OCI-LY1 (cell line): ENCODE results near the gene SYNE4.

Experiments
- H2AFZ ChIP-seq: fragments of 200-600 bp; sonication (generic), shearing (Covaris generic); 2 replicates; pipeline ENCODE4 v1.6.0; 2014; ENCODE audit warnings: antibody characterized with exemption, mild to moderate bottlenecking, low read length
- H3F3A ChIP-seq: fragments of 200-600 bp; sonication (generic), shearing (Covaris generic); 2 replicates; pipeline ENCODE4 v1.6.0; 2014; ENCODE audit warnings: mild to moderate bottlenecking, antibody characterized with exemption, low read length, moderate library complexity; ENCODE audit not compliant: insufficient read depth
- H3K27ac ChIP-seq: fragments of 200-600 bp; sonication (generic); 2 replicates; pipeline ENCODE4 v1.5.1; 2014; ENCODE audit warnings: low read length, mixed run types, mild to moderate bottlenecking, low read depth; ENCODE audit not compliant: poor library complexity, severe bottlenecking
- H3K27me3 ChIP-seq: fragments of 200-600 bp; sonication (generic); 2 replicates; pipeline ENCODE4 v1.6.0; 2014; ENCODE audit warnings: antibody characterized with exemption, mild to moderate bottlenecking, low read length, moderate library complexity; ENCODE audit not compliant: insufficient read depth
- H3K36me3 ChIP-seq: fragments of 200-600 bp; sonication (generic); 2 replicates; pipeline ENCODE4 v1.6.1; 2014; ENCODE audit warnings: mild to moderate bottlenecking, antibody characterized with exemption, low read length, moderate library complexity, mixed read lengths; ENCODE audit not compliant: insufficient read depth
- H3K4me1 ChIP-seq: fragments of 200-600 bp; sonication (generic); 2 replicates; pipeline ENCODE4 v1.5.1; 2014; ENCODE audit warnings: mild to moderate bottlenecking, low read length, moderate library complexity; ENCODE audit not compliant: insufficient read depth, severe bottlenecking
- H3K4me2 ChIP-seq: fragments of 200-600 bp; sonication (generic), shearing (Covaris generic); 2 replicates; pipeline ENCODE4 v1.6.1; 2014; ENCODE audit warnings: low read length
- H3K4me3 ChIP-seq: fragments of 200-600 bp; sonication (generic); 2 replicates; pipeline ENCODE4 v1.5.1; 2014; ENCODE audit warnings: low read length, low read depth, mild to moderate bottlenecking, mixed read lengths; ENCODE audit not compliant: poor library complexity, severe bottlenecking
- H3K79me2 ChIP-seq: fragments of 200-600 bp; shearing (Covaris generic); 2 replicates; pipeline ENCODE4 v1.6.1; 2016; ENCODE audit warnings: mixed run types, low read length, mixed read lengths; ENCODE audit not compliant: insufficient read depth
- H3K9ac ChIP-seq: fragments of 200-600 bp; sonication (generic), shearing (Covaris generic); 2 replicates; pipeline ENCODE4 v1.6.1; 2014; ENCODE audit warnings: mild to moderate bottlenecking, low read length, mixed read lengths
- H3K9me2 ChIP-seq: fragments of 200-600 bp; sonication (generic), shearing (Covaris generic); 2 replicates; pipeline ENCODE4 v1.6.1; 2014; ENCODE audit warnings: low read depth, mild to moderate bottlenecking, low read length, mixed read lengths
- H3K9me3 ChIP-seq: fragments of 200-600 bp; shearing (Covaris generic); 2 replicates; pipeline ENCODE4 v1.6.1; 2014; ENCODE audit warnings: low read length, mixed read lengths
- H4K20me1 ChIP-seq: fragments of 200-600 bp; sonication (generic), shearing (Covaris generic); 2 replicates; pipeline ENCODE4 v1.6.0; 2016; ENCODE audit warnings: mild to moderate bottlenecking, low read length; ENCODE audit not compliant: insufficient read depth
- EZH2 ChIP-seq: fragments of 200-600 bp; sonication (generic), shearing (Covaris generic); IDR thresholded peaks from 2 replicates; pipeline ENCODE4 v1.8.0; 2017; ENCODE audit warnings: borderline replicate concordance, mixed run types, mild to moderate bottlenecking, antibody characterized with exemption, low read length, moderate library complexity, mixed read lengths
- TF ChIP-seq, protein P1 (sequence below): fragments of 200-600 bp; sonication (generic), shearing (Covaris generic); IDR thresholded peaks from 2 replicates; pipeline ENCODE4 v1.5.1; 2017; ENCODE audit warnings: mild to moderate bottlenecking, antibody characterized with exemption, low read length, moderate library complexity, mixed read lengths

Gene SYNE4

DNA sequence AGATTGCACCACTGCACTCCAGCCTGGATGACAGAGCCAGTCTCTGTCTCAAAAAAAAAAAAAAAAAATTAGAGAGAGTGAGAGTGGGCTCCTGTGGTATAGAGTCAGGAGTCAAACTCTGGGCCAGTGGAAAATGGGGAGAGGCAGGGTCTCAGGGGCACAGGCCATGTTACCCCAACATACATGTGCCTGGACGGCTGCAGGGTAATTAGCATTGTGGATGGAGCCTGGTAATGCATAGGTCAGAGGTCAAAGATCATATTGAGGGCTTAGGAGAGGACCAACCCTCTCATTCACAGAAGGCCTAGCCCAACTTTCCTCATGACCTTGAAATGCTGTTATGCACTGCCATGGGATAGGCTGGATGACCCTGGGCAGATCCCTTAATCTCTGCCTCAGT lies 16.9 kb upstream of the SYNE4 start:
- Histone ChIP-seq H4K20me1 (no peaks in the 10 kb centered on the region), H3K4me2 (no peak overlapping the region), H2AFZ (no peak overlapping the region), H3F3A (no peaks in the 10 kb centered on the region), H3K36me3 (peaks cover 16% of the 10 kb centered on the region), H3K4me1 (no peaks in the 10 kb centered on the region), H3K27me3 (no peaks in the 10 kb centered on the region), H3K27ac (no peak overlapping the region), H3K79me2 (no peaks in the 10 kb centered on the region), H3K4me3 (no peak overlapping the region), H3K9ac (no peak overlapping the region), H3K9me2 (no peaks in the 10 kb centered on the region), H3K9me3 (no peaks in the 10 kb centered on the region)
- TF ChIP-seq, protein P1, sequence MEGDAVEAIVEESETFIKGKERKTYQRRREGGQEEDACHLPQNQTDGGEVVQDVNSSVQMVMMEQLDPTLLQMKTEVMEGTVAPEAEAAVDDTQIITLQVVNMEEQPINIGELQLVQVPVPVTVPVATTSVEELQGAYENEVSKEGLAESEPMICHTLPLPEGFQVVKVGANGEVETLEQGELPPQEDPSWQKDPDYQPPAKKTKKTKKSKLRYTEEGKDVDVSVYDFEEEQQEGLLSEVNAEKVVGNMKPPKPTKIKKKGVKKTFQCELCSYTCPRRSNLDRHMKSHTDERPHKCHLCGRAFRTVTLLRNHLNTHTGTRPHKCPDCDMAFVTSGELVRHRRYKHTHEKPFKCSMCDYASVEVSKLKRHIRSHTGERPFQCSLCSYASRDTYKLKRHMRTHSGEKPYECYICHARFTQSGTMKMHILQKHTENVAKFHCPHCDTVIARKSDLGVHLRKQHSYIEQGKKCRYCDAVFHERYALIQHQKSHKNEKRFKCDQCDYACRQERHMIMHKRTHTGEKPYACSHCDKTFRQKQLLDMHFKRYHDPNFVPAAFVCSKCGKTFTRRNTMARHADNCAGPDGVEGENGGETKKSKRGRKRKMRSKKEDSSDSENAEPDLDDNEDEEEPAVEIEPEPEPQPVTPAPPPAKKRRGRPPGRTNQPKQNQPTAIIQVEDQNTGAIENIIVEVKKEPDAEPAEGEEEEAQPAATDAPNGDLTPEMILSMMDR, result no peak
- TF ChIP-seq EZH2, result no peak

DNA sequence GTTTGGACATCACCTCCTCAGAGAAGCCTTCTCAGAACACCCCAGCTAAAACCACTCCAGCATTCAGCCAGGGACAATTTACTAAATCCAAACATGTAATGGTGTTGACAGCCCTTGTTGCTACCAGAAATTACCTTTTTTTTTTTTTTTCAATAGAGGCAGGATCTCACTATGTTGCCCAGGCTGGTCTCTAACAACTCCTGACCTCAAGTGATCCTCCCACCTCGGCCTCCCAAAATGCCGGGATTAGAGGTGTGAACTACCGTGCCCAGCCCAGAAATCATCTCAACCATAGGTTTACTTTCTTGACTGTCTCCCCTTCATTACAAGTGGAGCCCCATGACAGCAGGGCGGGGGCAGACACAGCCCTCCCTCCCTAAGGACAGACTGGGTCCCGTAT lies 14.8 kb upstream of the SYNE4 start:
- no peaks in the 10 kb centered on the region for H4K20me1 ChIP-seq
- H3F3A ChIP-seq, result no peaks in the 10 kb centered on the region
- H3K4me1 ChIP-seq, result no peaks in the 10 kb centered on the region
- no peaks in the 10 kb centered on the region for H3K79me2 ChIP-seq
- H3K4me2 ChIP-seq, result no peak overlapping the region
- H3K9ac ChIP-seq, result no peak overlapping the region
- no peak overlapping the region for H3K27ac ChIP-seq
- no peaks in the 10 kb centered on the region for H3K9me3 ChIP-seq
- no peak for TF ChIP-seq EZH2
- TF ChIP-seq, protein P1, result no peak
- H3K36me3 ChIP-seq, result peaks cover 16% of the 10 kb centered on the region
- no peak overlapping the region for H3K4me3 ChIP-seq
- no peaks in the 10 kb centered on the region for H3K27me3 ChIP-seq
- H3K9me2 ChIP-seq, result no peaks in the 10 kb centered on the region
- no peak overlapping the region for H2AFZ ChIP-seq

DNA sequence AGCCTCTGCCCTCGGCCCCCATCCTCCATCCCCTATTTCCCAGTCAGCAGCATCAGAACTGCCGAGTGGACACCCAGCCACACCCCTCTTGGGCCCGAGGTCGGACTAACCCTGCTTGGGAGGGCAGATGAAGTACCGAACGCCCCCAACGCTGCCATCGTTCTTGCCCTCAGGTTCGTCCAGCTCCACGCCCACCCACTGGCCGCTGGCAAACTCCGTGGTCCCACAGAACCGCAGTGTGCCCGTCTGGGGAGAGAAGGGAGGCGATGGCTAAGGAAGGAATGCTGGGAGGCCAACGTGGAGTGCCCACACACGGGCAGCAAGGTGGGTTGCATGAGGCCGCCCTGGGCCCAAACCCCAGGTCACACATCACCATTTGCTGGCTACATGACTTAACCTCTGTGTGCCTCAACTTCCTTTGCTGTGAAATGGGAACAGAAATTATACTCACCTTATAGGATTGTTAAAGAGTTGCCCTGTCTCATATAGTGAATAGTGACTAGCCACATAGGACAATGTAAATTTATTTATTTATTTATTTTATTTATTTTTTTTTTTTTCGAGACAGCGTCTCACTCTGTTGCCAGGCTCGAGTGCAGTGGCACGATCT lies 10.6 kb upstream of the SYNE4 start:
- Histone ChIP-seq H3K79me2 (no peaks in the 10 kb centered on the region), H3K27me3 (no peaks in the 10 kb centered on the region), H3K9ac (no peak overlapping the region), H3K36me3 (peaks cover 7% of the 10 kb centered on the region), H3K9me3 (no peaks in the 10 kb centered on the region), H4K20me1 (no peaks in the 10 kb centered on the region), H3K4me3 (no peak overlapping the region), H2AFZ (no peak overlapping the region), H3K4me1 (peaks cover 11% of the 10 kb centered on the region), H3K27ac (no peak overlapping the region), H3F3A (no peaks in the 10 kb centered on the region), H3K4me2 (no peak overlapping the region), H3K9me2 (no peaks in the 10 kb centered on the region)
- TF ChIP-seq EZH2, result no peak
- TF ChIP-seq, protein P1, result no peak
